HG03175 (cell line): Measurements from ENCODE around the gene MCTP2.
"Not testable (repeated sequence)": the region's sequence is repeated elsewhere in the genome, so short reads cannot be mapped to it uniquely, and the experiment has no call there.

Experiments
- ATAC-seq: cut with Tn5 transposase; IDR thresholded peaks from one replicate; pipeline ENCODE4 v1.9.1; 2021; ENCODE audit warnings: mild to moderate bottlenecking, moderate library complexity; ENCODE audit not compliant: unreplicated experiment

Gene MCTP2

GRCh38 chr15:94493586-94493985 lies 262.2 kb downstream of the MCTP2 start:
- not testable (repeated sequence) for ATAC-seq

GRCh38 chr15:94494732-94495131 lies 263.4 kb downstream of the MCTP2 start:
- no peak for ATAC-seq

- no peak for ATAC-seq
Observed at GRCh38 chr15:94503293-94503692, 271.9 kb downstream of the MCTP2 start.

- ATAC-seq = no peak
Observed at GRCh38 chr15:94509259-94509658, 277.9 kb downstream of the MCTP2 start.

GRCh38 chr15:94522125-94522524 lies 290.8 kb downstream of the MCTP2 start:
- no peak for ATAC-seq

GRCh38 chr15:94523873-94524272 lies 292.5 kb downstream of the MCTP2 start:
- ATAC-seq = no peak

- no peak for ATAC-seq
Observed at GRCh38 chr15:94524565-94524964, 293.2 kb downstream of the MCTP2 start.

GRCh38 chr15:94526071-94526689 lies 294.8 kb downstream of the MCTP2 start:
- no peak for ATAC-seq

- ATAC-seq = no peak
Observed at GRCh38 chr15:94532226-94532625, 300.9 kb downstream of the MCTP2 start.
